ENCODE measurements around the gene ACSM6. TPM values are rescaled to one million over a fixed set of nuclear protein-coding genes. Genes with fewer than 3 reads are reported as not detected.

Gene ACSM6, protein sequence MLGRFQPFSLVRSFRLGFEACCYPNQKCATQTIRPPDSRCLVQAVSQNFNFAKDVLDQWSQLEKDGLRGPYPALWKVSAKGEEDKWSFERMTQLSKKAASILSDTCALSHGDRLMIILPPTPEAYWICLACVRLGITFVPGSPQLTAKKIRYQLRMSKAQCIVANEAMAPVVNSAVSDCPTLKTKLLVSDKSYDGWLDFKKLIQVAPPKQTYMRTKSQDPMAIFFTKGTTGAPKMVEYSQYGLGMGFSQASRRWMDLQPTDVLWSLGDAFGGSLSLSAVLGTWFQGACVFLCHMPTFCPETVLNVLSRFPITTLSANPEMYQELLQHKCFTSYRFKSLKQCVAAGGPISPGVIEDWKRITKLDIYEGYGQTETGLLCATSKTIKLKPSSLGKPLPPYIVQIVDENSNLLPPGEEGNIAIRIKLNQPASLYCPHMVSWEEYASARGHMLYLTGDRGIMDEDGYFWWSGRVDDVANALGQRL
- total RNA-seq = not detected in 2 replicates

GRCh38 chr10:95193944-95194343, at the start of gene ACSM6:
Gene ACSM6 (plus strand): TSS chr10:95194238. CDS start chr10:95194486, 248 bp downstream.

Other genes starting within 250 kb of the ACSM6 start
- gene CYP2C8, start 124.7 kb upstream of the ACSM6 start, total RNA-seq = not detected in 2 replicates
- gene PDLIM1, start 96.8 kb downstream of the ACSM6 start, total RNA-seq = 34.9 and 35.6 TPM in 2 replicates

Data from myometrial cell (primary cell).